ENCODE results near the gene GPR42.
"Not testable (repeated sequence)": the region's sequence is repeated elsewhere in the genome, so short reads cannot be mapped to it uniquely, and the experiment has no call there.

The GPR42 gene

DNA sequence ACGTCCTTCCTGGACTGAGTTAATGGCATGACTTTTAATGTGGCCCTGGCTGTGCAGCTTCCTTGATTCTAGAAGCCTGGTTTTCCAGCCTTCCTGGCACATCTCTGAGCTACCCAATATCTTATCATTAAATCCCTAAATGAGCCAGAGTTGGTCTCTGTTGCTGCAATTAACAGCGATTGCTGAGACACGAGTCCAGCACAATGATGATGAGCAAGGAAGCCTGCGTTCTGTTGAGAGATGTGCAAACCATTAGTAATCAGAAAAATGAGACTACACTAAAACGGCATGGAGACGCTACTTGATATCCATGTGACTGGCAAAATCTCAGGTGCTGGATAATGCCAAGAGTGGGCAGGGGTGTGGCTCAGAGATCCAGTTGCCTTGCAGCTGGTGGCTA is 26.2 kb downstream of the GPR42 start:
- no peak for DNase-seq

DNA sequence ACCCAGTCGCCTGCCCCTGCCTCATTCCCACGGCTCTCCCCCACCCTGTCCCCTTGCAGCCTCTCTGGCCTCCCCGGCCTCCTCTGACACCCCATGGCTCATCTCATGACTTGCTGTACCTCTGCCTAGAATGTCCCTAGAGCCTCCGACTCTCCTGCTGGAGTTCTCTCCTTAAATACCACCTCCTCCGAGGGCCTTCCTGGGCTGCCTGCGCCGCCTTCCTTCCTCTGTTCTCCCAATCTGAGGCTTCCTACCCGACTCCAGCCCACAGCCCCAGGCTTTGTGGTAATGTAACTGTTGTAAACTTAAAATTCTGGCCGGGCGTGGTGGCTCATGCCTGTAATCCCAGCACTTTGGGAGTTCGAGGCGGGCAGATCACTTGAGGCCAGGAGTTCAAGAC is 27.7 kb downstream of the GPR42 start:
- no peak for DNase-seq

DNA sequence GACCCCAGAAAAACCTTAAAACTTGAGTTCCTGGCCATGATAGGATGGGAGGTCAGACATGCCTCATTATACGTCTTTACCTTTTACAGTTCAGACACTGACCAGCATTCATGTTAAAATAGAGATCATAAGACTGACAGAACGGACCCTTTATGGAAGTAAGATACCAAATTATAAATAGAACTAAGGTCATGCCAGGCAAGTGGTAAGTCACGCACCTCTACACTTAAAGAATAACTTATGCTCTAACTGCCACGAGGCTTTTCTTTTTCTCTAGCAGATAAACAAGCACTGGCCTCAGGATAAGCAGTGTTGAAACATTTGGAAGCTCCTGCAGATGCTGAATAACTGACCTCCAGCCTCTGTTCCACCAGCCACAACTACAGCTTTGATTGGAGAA is 28.4 kb downstream of the GPR42 start:
- no peak for DNase-seq

DNA sequence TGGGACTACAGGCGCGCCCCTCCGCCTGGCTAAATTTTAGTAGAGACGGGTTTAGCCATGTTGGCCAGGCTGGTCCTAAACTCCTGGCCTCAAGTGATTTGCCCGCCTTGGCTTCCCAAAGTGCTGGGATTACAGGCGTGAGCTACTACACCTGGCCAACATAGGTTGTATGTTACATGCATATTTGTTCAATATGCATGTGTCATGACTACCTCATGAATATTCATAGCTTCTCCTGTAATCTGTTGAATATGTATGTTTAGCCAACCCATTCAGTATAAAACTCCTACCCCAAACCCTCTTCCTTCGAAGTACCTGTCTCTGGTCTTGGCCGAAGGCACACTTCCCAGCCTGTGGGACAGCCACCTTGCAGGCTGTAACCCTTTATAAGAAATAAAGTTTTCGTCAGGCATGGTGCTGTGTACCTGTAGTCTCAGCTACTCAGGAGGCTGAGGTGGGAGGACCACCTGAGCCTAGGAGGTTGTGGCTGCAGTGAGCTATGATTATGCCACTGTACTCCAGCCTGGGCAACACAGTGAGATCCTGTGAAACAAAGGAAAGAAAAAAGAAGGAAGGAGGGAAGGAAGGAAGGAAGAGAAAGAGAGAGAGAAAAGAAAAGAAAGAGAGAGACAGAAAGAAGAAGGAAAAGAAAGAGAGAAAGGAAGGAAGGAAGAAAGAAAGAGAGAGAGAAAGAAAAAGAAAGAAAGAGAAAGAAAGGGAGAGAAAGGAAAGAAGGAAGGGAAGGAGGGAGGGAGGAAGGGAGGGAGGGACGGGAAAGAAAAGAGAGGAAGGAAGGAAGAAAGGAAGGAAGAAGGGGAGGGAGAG is 29.3 kb downstream of the GPR42 start:
- no peak for DNase-seq

DNA sequence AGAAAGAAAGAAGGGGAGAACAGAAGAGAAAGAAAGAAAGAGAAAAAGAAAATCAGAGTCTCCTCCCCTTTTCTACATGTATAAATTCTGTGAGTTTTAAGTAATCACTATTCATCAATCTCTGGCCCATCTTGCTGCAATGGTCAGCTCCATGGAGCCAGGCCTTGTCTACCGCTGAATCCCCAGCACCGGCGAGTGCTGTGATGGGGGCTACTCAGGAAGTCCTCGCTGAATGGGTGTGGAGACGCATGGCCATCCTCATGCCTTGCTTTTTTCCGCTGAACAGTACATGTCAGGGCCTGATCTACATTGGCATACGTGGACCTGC is 29.9 kb downstream of the GPR42 start:
- DNase-seq, result no peak

DNA sequence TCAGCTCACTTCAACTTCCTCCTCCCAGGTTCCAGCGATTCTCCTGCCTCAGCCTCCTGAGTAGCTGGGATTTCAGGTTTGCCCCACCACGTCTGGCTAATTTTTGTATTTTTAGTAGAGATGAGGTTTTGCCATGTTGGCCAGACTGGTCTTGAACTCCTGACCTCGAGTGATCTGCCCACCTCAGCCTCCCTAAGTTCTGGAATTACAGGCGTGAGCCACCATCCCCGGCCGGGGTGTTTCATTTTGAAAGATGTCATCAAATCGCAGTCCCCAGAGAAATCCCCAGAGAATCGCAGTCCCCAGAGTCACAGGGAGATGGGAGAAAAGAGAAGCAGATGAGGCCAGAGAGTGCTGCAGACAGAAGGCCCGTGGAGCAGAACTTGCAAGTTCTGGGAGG is 30.5 kb downstream of the GPR42 start:
- DNase-seq, result not testable (repeated sequence)

DNA sequence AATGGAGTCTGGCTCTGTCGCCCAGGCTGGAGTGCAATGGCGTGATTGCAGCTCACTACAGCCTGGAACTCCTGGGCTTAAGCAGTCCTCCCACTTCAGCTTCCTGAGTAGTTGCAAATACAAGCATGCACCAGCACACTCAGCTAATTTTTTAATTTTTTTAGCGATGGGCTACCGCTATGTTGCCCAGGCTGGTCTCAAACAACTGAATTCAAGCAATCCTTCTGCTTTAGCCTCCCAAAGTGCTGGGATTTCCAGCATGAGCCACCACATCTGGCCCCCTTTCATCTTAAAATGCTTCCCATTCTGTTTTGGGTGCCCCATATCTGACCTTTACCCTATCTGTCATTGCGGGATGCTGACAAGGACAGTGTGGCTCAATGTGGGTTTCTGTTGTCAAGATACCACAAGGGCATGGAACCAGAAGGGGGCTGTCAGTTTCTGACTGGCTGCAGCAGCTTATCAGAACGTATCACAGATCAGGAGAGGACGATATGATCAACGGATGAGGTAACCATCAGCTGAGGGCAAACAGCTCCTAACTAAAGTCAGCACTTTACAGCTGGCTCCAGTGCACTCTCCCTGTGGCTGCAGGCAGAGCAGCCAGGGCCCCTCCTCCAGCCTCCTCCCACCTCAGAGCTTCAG is 32.4 kb downstream of the GPR42 start:
- no peak for DNase-seq

DNA sequence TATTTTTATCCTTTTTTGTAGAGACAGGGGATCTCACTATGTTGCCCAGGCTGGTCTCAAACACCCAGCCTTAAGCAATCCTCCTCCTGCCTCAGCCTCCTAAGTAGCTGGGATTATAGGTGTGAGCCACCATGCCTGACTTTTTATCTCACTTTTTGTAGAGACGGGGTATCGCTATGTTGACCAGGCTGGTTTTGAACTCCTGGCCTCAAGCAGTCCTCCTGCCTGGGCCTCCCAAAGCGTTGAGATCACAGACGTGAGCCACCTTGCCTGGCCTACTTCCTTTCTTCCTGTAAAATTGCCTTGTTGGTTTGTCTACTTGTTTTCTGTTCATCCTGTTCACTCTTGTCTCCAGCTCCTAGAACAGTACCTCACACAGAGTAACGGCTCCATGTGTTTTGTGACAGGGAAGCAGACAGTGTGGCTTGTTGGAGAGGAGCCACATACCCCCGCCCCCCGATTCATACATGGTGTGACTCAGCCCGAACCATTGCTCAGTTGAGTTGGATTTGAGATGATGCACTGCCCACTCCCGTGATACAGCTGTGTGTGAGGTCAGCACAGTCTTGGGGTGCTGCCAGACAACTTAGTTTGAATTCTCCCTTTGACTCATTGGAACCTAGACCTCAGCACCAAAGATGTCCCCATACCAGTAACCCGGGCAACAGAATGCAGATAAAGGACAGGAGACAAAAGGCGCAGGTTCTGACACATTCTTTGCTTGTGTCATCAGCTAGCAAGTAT is 34.2 kb downstream of the GPR42 start:
- no peak for DNase-seq

DNA sequence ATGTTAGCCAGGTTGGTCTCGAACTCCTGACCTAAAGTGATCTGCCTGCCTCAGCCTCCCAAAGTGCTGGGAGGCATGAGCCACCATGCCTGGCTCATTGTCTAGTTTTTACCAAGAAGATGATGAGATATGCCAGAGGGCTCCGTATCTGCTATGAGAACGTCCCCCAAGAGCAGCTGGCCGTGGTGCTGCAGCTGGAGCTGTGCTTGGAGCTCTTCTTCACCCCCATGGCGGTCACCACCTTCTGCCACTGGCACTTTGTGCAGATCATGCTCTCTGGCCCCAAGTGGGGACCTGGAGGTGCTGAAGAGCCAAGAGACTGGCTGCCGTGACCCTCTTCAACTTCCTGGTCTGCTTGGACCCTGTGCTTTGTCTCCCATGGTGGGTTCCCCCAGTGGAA is 36.8 kb downstream of the GPR42 start:
- DNase-seq, result no peak

DNA sequence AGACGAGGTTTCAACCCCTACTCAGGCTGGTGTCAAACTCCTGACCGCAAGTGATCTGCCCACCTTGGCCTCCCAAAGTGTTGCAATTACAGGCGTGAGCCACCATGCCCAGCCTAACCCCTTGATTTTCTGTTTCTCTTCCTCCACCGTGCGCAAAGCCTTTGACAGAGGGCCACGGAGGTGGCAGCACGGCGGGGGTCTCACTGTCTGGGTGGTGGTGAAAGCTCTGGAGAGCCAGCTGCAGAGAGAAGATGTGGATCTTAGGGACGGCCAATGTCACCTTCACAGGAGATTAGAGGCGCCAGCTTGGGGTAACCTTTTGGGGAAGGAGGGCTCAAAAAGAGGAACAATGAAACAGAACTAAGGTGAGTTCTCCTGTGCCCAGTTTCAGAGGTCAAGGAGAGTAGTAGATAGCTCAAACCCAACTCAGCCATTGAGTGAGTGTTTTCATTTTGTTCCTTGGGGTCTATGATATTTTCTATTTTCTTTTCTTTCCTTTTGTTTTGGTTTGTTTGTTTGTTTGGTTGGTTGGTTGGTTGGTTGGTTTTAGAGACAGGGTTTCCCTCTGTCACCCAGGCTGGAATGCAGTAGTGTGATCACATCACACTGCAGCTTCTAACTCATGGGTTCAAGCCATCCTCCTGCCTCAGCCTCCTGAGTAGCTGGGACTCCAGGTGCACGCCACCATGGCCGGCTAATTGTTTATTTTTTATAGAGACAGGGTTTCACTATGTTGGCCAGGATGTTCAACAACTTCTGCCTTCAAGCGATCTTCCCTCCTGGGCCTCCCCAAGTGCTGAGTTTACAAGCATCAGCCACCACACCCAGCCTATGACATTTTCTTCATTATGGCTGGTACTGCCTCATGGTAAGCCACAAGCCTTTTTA is 37.7 kb downstream of the GPR42 start:
- DNase-seq, result no peak

DNA sequence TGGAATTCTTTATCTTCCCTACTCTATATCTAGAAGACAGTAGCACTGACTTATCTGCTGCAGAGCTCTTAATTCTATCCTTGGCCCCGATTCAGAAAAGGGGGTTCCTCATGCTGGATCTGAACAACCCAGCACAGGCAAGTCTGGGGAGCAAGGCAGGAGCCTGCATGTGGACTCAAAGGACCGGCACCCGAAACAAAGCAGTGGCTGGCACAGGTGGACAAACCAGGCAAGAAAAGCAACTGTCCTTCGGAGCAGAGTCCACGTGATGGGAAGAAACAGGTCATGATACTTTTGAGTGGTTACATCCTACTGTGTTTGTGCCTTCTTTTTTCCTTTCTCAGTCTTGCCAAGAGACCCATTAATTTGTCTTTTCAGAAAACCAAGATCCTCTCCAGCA is 38.3 kb downstream of the GPR42 start:
- DNase-seq, result no peak

DNA sequence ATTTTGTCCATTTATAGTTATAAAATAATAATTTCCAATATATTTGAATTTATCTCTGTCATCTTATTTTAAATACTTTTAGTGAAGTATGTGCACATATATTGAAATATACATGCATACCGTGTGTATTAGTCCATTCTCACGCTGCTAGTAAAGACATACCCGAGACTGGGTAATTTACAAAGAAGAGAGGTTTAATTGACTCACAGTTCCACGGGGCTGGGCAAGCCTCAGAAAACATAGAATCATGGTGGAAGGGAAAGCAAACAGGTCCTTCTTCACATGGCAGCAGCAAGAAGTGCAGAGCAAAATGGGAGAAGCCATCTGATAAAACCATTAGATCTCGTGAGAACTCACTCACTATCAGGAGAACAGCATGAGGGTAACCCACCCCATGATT is 39.6 kb downstream of the GPR42 start:
- DNase-seq, result no peak

DNA sequence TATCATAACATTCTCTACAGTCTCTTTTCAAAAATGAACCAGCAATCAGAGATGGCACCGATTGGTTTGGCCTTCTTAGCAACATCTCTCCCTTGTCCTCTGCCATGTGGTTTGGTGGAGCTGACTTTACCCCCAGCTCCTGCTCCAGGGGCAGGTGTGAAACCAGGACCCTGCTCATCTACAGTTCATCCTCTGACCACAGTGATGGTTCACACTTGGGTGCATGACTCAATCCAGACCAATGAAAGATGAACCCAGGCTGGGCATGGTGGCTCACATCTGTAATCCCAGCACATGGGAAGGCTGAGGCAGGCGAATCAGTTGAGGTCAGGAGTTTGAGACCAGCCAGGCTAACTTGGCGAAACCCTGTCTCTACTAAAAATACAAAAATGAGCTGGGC is 43.6 kb downstream of the GPR42 start:
- DNase-seq, result no peak

DNA sequence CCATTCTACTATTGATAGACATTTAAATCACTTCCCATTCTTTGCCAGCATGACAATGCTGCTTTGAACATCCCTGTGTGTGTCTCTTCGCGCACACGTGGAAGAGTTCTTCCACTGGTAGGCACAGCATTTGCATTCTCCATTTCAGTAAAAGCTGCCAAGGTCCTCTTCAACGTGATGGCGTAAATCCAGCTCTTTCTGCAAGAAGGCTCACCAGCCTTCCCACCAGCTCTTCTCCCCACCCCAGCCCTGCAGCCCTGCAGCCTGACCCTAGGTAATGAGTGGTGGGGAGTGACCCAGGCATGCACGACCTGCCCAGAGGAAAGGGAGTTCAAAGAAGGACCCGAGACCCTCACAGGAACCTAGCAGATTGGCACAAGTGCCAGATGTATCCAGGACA is 45.5 kb downstream of the GPR42 start:
- DNase-seq, result no peak

DNA sequence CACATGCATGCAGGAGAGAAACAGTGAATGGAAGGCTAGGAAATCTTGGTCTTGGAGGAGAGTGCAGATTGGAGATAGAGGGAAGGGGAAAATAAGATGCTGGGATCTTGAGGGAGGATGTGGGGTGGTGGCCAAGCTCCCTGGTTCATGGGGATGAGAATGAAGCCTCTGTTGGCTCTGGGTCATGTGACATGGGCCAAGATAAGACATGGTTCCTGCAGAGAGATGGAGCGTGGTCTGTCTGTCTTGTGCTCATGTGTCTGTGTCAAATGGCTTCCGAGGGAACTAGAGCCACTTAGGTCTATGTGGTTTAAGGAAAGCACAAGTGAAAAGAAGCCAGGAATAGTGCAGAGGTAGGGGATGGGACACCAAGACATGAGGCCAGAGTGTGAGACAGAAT is 46.4 kb downstream of the GPR42 start:
- no peak for DNase-seq

DNA sequence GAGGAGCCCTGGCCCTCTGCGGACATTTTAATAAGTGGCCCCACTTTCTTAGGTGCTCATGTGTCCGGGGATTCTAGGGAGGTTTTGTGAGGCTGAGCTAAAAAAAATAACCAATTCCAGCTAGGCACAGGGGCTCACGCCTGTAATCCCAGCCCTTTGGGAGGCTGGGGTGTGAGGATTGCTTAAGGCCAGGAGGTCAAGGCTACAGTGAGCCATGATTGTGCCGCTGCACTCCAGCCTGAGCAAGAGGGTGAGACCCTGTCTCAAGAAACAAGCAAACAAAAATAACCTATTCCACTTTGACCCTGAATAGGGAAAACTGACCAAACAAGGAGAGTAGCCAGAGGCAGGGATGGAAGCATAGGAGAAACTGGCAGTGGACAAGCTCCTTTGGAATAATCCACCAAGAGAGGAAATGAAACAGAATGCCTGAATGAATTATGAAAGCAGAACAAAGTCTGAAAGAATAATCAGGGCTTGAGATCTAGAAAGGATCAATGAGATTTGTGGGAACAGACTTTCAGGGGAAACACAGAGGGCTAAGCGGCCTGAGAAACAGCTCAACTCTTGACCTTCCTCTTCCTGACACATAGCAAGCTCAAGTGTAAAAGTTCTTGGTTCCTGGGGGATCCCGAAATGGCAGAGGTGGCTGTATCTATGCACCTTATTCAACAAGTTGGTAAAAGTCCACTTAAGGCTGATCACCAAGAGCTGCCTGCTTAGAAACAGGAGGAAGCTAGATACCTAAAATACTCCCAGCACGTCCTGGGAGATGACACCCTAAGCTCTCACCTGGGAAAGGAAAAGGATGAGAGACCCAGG is 47.1 kb downstream of the GPR42 start:
- no peak for DNase-seq

DNA sequence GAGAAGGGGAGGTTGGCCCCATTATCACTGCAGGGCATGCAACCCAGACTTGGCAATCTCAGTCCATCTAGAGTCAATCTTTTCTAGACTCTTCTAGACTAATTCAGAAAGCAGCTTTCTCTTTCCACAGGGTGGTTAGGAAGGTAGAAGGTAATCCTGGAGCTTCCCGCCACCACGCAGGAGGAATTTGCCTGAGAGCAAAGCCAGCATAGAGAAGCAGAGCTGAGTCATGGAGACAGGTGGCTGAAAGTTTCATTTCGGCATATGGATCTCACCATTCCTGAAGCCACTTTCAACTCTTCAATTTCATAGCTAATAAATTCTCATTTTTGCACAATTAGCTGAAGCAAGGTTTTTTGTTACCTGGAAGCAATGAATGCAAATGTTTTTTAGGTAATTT is 48.2 kb downstream of the GPR42 start:
- no peak for DNase-seq

DNA sequence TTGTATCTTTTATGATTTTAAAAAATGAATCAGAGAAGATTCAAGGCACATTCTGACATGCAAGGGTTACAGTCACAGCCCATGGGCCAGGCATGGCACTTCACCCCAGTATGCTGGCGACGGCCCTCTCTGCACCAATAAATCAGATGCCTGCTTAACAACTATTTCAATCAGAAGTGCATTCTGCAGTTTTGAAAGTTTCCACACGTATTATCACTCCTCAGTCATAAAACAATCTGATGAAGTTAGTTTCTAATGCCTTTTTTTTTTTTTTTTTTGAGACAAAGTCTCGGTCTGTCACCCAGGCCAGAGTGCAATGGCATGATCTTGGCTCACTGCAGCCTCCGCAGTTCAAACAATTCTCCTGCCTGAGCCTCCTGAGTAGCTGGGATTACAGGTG is 48.9 kb downstream of the GPR42 start:
- no peak for DNase-seq

DNA sequence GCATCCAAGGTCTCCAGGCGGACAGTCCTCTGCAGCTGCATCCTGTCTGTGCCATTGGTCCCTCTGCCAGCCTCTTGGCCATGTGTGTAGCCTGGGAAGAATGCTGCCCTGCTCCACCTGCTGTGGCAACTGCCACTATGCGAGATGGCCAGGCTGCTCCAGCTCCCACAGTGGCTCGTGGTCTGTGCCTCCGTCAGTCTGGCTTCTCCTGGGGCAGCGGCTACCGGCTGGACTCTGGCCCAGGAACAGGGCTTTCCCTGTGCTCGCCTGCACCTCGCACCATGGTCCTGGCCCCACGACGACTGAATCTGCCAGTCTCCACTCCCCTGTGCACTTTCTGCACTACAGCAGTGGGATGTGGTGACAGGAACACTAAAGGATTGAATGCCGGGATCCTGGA is 50.5 kb downstream of the GPR42 start:
- no peak for DNase-seq

All from CD4-positive, alpha-beta T cell treated with Interleukin-21 for 1 hour (primary cell).